Hepatocyte (in vitro differentiated cells): ENCODE results near the gene TENT5C. TPM values are rescaled to one million over a fixed set of nuclear protein-coding genes. Genes with fewer than 3 reads are reported as not detected.
"Not testable (repeated sequence)": the region's sequence is repeated elsewhere in the genome, so short reads cannot be mapped to it uniquely, and the experiment has no call there.

Experiments
- DNase-seq: peaks from one replicate; pipeline ENCODE4 v3.0.0-alpha.2; 2016; ENCODE audit warnings: low spot score
- H2AFZ ChIP-seq: fragments of 200-600 bp; sonication (generic); 2 replicates; pipeline ENCODE4 v1.6.0; 2016; ENCODE audit warnings: antibody characterized with exemption, mild to moderate bottlenecking
- H3K27ac ChIP-seq: fragments of 200-600 bp; sonication (generic); 2 replicates; pipeline ENCODE4 v1.5.1; 2016; ENCODE audit warnings: mild to moderate bottlenecking
- H3K27me3 ChIP-seq: fragments of 200-600 bp; sonication (generic); 2 replicates; pipeline ENCODE4 v1.6.1; 2016
- H3K36me3 ChIP-seq: fragments of 200-600 bp; sonication (generic); replicated peaks from 2 replicates; pipeline ENCODE4 v1.5.1; 2016; ENCODE audit warnings: low read depth; ENCODE audit not compliant: insufficient read depth
- H3K4me1 ChIP-seq: fragments of 200-600 bp; sonication (generic); 2 replicates; pipeline ENCODE4 v1.5.1; 2016; ENCODE audit warnings: mild to moderate bottlenecking, moderate library complexity; ENCODE audit not compliant: insufficient read depth
- H3K4me2 ChIP-seq: fragments of 200-600 bp; sonication (generic); 2 replicates; pipeline ENCODE4 v1.6.0; 2016
- H3K4me3 ChIP-seq: fragments of 200-600 bp; sonication (generic); 2 replicates; pipeline ENCODE4 v1.5.1; 2016; ENCODE audit warnings: mild to moderate bottlenecking
- H3K79me2 ChIP-seq: fragments of 200-600 bp; sonication (generic); 2 replicates; pipeline ENCODE4 v1.6.0; 2017; ENCODE audit warnings: mild to moderate bottlenecking
- H3K9me2 ChIP-seq: fragments of 200-600 bp; sonication (generic); replicated peaks from 2 replicates; pipeline ENCODE4 v1.6.0; 2017; ENCODE audit warnings: mild to moderate bottlenecking; ENCODE audit not compliant: insufficient read depth
- H3K9me3 ChIP-seq: fragments of 200-600 bp; sonication (generic); 2 replicates; pipeline ENCODE4 v1.5.1; 2016; ENCODE audit warnings: low read depth, mild to moderate bottlenecking
- H4K20me1 ChIP-seq: fragments of 200-600 bp; sonication (generic); 2 replicates; pipeline ENCODE4 v1.6.0; 2016; ENCODE audit warnings: mild to moderate bottlenecking; ENCODE audit not compliant: insufficient read depth, poor library complexity, severe bottlenecking
- EZH2 ChIP-seq: fragments of 200-600 bp; sonication (generic); IDR thresholded peaks from 2 replicates; pipeline ENCODE4 v1.6.1; 2016; ENCODE audit warnings: antibody characterized with exemption, mild to moderate bottlenecking, borderline replicate concordance
- EZH2phosphoT487 ChIP-seq: fragments of 200-600 bp; sonication (generic); IDR thresholded peaks from one replicate; pipeline ENCODE4 v1.6.1; 2018; ENCODE audit warnings: antibody characterized with exemption, mild to moderate bottlenecking, low read depth, moderate library complexity; ENCODE audit not compliant: unreplicated experiment, severe bottlenecking
- WGBS: methylation state at CpG from one replicate; pipeline ENCODE4 v1.1.6; 2016; ENCODE audit warnings: low lambda C conversion rate; ENCODE audit errors: missing lambda C conversion rate; 5-methylcytosine and 5-hydroxymethylcytosine counted together
- polyA plus RNA-seq: library from polyadenylated mRNA; unstranded; fragments of >200 nt; fragmentation: Nextera tagmentation; extraction: Ambion mirVana; gene quantifications from 2 replicates; pipeline ENCODE4 v1.2.1, GENCODE V29; 2016
- total RNA-seq: library from RNA; depleted of rRNA; stranded (reverse); fragments of >200 nt; gene quantifications from 2 replicates; pipeline ENCODE4 v1.2.3, GENCODE V29; 2014
- TF ChIP-seq, protein P1 (sequence below): fragments of 200-600 bp; sonication (generic); IDR thresholded peaks from 2 replicates; pipeline ENCODE4 v1.5.1; 2016; ENCODE audit warnings: antibody characterized with exemption, mild to moderate bottlenecking; ENCODE audit not compliant: poor library complexity

TENT5C gene
- total RNA-seq, result 4.1 and 5.5 TPM in 2 replicates
- 2.4 and 2.5 TPM in 2 replicates for polyA plus RNA-seq

DNA sequence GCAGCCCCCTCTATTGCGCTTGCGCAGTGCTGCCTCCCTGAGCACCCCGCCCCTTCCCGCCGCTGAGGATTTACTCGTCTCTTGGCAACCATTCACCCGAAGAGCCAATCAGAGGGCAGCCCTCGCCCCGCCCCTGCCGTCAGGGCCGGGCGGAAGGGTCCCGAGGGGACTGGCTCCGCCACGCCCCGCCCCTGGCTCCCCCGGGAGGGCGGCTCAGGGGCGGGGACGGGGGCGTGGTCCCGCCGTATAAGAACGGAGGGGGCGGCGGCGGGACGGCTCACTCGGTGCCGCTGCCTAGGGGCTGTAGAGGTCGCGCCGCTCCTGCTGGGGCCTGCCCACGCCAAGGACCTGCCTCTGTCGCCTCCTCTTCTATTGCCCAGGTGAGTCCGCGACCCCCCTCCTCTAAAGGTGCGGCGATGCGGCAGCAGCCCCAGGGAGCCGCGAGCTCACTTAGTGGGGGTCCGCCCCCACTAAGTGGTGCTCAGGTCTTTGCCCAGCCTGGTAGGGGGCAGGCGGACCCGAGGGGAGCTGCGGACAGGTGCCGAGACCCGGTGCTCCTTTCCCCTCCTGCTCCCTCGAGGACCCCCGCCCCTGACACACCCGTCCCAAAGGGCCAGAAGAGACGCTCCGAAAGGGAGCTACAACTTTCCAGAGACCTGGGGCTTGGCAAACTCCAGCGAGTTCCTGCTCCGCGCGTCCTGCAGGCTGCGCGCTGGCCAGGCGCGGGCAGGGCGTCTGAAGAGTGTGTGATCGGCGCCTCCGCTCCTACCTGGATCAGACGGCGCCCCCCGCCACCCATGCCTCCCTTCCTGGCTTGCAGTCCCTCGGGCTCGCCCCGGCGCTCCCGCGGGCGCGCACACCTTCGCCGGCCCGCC is at the start of gene TENT5C:
TSS of gene TENT5C (plus strand) at position 275 of the 875 bp plus-strand sequence. CDS start 16,821 bp downstream, outside the sequence.
- H3K79me2 ChIP-seq, result peaks cover 26% of the 10 kb centered on the region
- peak within 1 kb of the TSS; percentile 88 for H2AFZ ChIP-seq
- 2% methylated on average over 49 of the region's 79 CpGs for WGBS
- no peak for TF ChIP-seq EZH2
- TF ChIP-seq, protein P1, sequence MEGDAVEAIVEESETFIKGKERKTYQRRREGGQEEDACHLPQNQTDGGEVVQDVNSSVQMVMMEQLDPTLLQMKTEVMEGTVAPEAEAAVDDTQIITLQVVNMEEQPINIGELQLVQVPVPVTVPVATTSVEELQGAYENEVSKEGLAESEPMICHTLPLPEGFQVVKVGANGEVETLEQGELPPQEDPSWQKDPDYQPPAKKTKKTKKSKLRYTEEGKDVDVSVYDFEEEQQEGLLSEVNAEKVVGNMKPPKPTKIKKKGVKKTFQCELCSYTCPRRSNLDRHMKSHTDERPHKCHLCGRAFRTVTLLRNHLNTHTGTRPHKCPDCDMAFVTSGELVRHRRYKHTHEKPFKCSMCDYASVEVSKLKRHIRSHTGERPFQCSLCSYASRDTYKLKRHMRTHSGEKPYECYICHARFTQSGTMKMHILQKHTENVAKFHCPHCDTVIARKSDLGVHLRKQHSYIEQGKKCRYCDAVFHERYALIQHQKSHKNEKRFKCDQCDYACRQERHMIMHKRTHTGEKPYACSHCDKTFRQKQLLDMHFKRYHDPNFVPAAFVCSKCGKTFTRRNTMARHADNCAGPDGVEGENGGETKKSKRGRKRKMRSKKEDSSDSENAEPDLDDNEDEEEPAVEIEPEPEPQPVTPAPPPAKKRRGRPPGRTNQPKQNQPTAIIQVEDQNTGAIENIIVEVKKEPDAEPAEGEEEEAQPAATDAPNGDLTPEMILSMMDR, result peak; percentile 6
- TF ChIP-seq EZH2phosphoT487, result no peak
- H3K9me3 ChIP-seq, result no peaks in the 10 kb centered on the region
- H4K20me1 ChIP-seq, result no peaks in the 10 kb centered on the region
- H3K36me3 ChIP-seq, result no peaks in the 10 kb centered on the region
- peak; percentile 99 for DNase-seq
- H3K4me2 ChIP-seq, result peak within 1 kb of the TSS; percentile 95
- H3K9me2 ChIP-seq, result no peaks in the 10 kb centered on the region
- H3K4me1 ChIP-seq, result peaks cover 9% of the 10 kb centered on the region
- H3K27ac ChIP-seq, result peak within 1 kb of the TSS; percentile 82
- H3K27me3 ChIP-seq, result no peaks in the 10 kb centered on the region
- H3K4me3 ChIP-seq, result peak within 1 kb of the TSS; percentile 90

DNA sequence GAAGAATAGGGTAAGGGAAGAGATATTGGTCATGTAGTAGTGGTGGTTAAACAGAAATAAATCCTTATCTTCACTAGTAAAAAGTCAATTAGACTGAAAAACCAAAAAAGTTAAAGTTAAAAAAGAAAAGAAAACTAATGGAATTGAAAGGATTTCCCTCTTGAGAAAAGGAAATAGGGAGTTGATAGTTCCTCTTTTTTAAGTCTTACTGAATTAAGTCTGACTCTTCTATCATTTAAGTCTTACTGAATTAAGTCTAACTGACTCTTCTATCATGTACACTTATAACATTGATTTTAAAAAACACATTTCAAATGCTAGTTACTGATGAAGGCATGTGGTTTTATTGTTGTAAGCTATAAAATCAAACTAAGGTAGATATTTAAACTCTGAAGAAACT is 49.5 kb upstream of the TENT5C start:
- H3K79me2 ChIP-seq, result no peaks in the 10 kb centered on the region
- H3K4me1 ChIP-seq, result no peaks in the 10 kb centered on the region
- H4K20me1 ChIP-seq, result no peaks in the 10 kb centered on the region
- no peak overlapping the region for H3K27ac ChIP-seq
- H2AFZ ChIP-seq, result no peak overlapping the region
- H3K27me3 ChIP-seq, result no peaks in the 10 kb centered on the region
- H3K9me3 ChIP-seq, result no peaks in the 10 kb centered on the region
- TF ChIP-seq EZH2phosphoT487 (no peak), EZH2 (no peak)
- TF ChIP-seq, protein P1, result no peak
- no peaks in the 10 kb centered on the region for H3K36me3 ChIP-seq
- no peak overlapping the region for H3K4me2 ChIP-seq
- no peaks in the 10 kb centered on the region for H3K9me2 ChIP-seq
- DNase-seq, result no peak
- no peak overlapping the region for H3K4me3 ChIP-seq

DNA sequence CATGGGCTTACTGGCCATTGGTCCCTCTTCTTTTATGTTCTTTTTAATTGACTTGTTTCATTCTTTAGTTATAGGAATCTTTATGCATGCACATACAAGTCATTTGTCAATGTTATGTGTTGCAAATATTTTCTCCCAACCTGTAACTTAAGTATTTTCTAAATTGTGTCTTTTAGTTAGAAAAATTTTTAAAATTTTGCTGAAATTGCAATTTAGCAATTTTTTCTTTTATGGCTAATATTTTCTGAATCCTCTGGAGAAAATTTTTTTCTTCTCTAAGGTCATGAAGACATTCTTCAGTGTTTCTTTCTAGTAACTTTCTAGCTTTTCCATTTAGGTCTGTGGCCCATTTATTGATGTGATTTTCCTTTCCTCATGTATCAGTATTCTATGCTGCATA is 48.9 kb upstream of the TENT5C start:
- H2AFZ ChIP-seq, result no peak overlapping the region
- no peaks in the 10 kb centered on the region for H3K36me3 ChIP-seq
- no peaks in the 10 kb centered on the region for H3K9me3 ChIP-seq
- H3K79me2 ChIP-seq, result no peaks in the 10 kb centered on the region
- DNase-seq, result no peak
- TF ChIP-seq, protein P1, result no peak
- TF ChIP-seq EZH2phosphoT487, result no peak
- TF ChIP-seq EZH2, result no peak
- no peak overlapping the region for H3K4me3 ChIP-seq
- peaks cover 3% of the 10 kb centered on the region for H3K4me1 ChIP-seq
- H4K20me1 ChIP-seq, result no peaks in the 10 kb centered on the region
- H3K27ac ChIP-seq, result no peak overlapping the region
- no peaks in the 10 kb centered on the region for H3K27me3 ChIP-seq
- H3K4me2 ChIP-seq, result no peak overlapping the region
- H3K9me2 ChIP-seq, result no peaks in the 10 kb centered on the region

DNA sequence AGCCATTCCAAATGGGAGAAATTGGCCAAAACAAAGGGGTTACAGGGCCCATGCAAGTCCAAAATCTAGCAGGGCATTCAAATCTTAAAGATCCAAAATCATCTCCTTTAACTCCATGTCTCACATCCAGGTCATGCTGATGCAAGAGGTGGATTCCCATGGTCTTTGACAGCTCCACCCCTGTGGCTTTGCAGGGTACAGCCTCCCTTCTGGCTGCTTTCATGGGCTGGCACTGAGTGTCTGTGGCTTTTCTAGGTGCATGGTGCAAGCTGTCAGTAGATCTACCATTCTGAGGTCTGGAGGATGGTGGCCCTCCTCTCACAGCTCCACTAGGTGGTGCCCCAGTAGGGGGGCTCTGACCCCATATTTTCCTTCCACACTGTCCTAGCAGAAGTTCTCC is 47.4 kb upstream of the TENT5C start:
- H3K27ac ChIP-seq, H3K79me2 ChIP-seq, H3K4me3 ChIP-seq, H3K27me3 ChIP-seq, DNase-seq, H3K9me3 ChIP-seq, H2AFZ ChIP-seq, H3K4me2 ChIP-seq, H4K20me1 ChIP-seq, H3K36me3 ChIP-seq, H3K9me2 ChIP-seq: not testable (repeated sequence)
- peaks cover 14% of the 10 kb centered on the region for H3K4me1 ChIP-seq
